ENCODE results near the gene ZC3H12A.

Gene ZC3H12A

DNA sequence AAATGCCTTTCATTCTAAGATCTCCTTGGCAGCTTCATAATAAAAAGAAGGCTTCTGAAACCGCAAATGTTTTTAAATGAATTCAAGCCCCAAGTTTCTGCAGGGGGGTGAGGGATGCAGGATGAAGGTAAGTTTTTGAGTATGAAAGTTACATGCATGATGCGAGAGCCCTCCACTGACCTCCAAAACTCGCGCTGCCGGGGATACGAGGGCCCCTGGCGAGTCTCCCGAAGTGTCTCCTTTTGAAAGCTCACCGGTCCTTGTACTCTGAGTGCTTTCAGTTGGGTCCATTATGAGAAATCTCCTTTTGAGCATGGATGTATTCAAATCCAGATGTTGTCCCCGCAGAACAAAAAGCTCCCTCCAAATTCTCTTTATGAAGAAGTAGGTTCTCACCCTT is 18.9 kb upstream of the ZC3H12A start:
- no peak for DNase-seq (ENCODE audit: low spot score)

DNA sequence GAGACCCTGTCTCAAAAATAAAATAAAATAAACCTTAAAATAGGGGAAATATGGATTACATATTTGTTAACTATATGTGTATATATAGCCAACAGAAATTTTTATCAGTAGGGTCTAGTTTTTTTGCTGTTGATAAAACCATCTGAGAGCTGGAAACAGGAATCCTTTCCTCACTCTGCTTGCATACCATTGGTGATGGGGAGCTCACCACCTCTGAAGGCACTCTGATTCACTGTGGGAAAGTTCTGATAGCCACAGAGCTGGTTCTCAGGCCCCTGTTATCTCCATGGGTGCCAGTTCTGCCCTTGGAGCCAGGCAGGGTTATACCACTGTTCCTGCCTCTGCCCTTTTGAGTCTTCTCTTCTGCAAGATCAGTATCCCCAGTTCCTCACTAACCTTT is 17.8 kb upstream of the ZC3H12A start:
- no peak for DNase-seq (ENCODE audit: low spot score)

DNA sequence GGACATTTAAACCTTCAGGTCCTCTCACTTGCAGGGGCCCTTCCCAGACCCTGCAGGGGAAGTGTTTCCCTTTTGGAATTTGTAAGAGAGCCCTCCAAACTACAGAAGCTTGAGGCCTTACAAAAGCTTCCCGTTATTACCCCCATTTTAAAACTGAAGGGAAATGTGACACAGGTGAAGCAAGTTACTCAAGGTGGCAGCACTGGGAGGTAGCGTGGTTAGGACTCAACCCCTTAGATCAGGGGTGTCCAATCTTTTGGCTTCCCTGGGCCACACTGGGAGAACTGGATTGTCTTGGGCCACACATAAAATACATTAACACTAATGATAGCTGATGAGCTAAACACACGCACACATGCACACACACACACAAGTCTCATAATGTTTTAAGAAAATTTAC is 15.8 kb upstream of the ZC3H12A start:
- DNase-seq (ENCODE audit: low spot score), result no peak

DNA sequence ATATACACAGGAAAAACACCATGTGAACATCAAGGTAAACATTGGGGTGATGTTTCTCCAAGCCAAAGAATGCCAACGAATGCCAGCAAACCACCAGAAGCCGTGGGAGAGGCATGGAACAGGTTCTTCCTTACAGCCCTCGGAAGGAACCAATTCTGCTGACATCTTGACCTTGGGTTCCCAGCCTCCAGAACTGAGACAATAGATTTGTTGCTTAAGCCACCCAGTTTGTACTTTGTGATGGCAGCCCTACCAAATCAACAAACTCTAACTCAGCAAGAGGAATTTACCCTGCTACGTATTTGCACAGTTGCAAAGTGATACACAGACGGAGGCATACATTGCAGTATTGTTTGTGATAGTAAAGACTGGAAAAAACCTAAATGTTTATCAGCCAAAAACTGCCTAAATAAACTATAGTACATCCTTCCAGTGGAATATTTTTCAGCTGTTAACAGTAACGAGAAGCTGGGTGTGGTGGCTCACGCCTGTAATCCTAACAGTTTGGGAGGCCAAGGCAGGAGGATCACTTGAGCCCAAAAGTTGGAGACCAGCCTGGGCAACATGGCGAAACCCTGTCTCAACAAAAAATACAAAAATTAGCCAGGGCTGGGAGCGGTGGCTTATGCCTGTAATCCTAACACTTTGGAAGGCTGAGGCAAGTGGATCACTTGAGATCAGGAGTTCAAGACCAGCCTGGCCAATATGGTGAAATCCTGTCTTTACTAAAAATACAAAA is 12.5 kb upstream of the ZC3H12A start:
- DNase-seq (ENCODE audit: low spot score), result no peak

DNA sequence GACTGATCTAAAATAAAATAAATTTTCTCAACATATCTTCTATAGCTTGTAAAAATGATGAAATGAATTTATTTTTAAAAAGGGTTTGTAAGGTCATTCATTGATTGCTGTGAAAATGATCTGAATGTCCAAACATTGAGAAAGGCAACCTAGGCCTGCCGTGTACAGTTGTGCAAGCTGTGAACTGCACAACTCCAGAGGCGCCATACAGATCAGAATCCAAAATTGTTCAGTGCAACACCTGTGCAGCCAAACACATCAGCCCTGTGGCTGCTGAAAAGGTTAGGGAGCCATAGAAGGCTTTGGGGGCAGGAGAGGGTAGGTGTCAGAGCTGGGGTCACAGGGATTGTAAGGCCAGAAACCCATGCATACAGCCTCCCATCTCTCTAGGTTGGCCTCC is 9.9 kb upstream of the ZC3H12A start:
- DNase-seq (ENCODE audit: low spot score), result peak; percentile 28

DNA sequence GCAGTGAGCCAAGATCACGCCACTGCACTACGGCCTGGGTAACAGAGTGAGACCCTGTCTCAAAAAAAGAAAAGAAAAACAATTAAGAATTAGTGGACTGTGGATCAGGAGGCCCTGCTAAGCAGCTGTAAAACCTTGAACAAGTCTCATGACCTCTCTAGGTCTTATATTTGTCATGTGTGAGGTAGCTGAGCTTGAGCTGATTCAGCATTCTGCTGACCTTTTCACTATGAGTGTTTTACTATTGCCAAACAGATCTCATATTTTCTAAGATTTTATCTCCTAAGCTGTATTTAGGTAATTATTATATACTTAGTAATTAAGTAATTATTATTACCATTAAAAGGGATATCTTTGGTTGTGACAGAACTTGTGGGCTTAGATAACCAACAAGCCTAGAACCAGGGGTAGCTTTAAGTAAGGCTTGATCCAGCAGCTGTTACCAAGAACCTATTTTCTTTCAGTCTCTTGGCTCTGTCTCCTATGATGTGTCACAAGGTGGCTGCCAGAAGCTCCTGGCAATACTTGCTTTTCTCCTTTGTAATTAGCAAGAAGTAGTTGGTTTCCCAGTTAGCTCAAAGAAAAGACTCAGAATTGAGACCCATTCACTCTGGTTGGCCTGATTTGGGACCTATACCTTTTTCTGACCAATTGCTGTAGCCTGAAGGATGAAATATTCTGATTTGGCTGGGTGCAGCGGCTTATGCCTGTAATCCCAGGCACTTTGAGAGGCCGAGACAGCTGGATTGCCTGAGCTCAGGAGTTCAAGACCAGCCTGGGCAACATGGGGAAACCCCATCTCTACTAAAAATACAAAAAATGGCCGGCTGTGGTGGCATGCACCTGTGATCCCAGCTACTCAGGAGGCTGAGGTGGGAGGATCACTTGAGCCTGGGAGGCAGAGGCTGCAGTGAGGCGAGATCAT is 8.5 kb upstream of the ZC3H12A start:
- no peak for DNase-seq (ENCODE audit: low spot score)

DNA sequence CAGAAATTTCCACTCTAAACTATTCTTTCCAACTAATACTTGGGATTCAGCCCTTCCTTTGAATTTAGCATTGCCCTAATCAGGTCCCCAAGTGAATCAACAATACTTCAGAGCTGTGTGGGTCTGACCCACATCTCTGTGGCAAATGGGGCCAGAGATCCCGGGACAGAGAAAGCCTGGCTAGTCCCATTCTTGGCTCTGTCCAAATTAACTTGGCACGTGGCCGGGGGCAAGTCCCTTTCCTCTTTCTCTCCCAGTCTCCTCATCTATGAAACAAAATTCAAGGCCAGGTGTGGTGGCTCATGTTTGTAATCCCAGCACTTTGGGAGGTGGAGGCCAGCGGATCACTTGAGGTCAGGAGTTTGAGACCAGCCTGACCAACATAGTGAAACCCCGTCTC is 6.3 kb upstream of the ZC3H12A start:
- no peak for DNase-seq (ENCODE audit: low spot score)

DNA sequence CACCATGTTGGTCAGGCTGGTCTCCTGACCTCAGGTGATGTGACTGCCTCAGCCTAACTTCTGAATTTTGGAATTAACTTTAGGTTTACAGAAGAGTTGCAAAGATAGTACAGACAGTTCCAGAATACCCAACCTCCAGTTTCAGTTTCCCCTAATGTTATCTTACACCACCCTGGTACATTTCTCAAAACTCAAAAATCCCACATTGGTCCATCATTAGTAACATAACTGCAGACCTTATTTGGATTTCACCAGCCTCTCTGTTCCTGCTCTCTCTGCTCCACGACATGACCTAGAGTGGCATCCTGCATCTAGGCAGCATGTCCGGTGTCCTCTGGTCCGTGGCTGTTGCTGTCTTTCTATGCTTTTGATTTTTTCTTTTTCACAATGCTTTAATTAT is 5.0 kb upstream of the ZC3H12A start:
- DNase-seq (ENCODE audit: low spot score), result no peak

DNA sequence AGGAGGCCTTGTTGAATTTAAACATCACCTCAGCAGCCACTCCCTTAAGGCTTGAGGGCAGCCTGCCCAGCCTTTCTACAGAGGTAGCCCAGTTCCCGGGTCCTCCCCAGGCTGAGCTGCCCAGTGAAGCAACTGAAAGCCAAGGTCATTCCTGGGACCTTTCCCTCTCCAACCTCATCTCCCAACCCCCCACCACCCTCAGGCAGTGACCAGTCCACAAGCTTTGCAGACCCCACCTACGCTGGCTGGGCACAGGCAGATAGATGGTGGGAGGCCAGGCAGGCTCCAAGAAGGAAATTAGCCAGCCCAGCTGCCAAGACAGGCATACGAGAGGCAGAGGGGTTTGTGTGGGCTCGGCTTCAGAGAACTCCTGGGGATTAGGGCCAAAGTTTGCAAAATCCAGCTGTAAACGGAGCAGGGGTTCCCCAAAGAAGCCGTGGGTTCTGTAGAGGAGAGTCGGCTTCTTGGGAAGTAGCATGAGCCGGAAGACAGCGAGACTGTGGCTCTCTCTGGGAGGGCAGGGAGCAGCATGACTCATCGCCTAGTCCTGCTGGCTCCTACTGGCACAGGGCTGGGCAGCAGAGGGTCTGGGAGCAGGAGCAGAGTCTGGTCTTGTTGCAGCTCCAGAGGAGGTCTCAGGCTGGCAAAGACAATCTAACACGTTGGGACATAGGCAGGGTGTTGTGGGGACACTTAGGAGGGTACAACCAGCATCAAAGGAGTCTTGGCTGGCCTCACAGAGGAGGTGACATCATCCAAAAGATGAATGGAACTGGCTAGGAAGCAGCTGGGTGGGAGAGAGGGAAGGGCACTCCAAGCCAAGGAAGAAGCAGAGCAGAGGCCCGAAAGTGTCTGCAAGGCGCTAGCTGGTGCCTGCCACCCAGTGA is 2.8 kb upstream of the ZC3H12A start:
- DNase-seq (ENCODE audit: low spot score), result no peak

DNA sequence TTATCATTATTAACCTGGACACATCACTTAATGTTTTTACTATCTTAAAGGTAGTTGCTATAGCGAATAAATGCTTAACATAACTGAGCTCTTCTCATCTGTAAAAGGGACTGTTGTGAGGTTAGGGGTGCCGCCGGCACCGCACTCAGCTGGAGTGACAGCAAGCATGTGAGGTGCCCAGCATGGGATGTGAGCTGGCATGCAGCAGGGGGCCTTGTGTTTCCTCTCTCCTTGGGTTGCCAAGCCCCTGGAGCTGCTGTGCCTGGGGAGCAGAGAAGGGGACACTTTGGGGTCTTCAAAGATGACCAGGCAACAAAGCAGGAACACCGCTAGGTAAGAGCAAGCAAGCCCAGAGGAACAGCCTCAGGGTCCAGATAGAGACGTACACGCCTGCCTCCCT is 2.1 kb upstream of the ZC3H12A start:
- no peak for DNase-seq (ENCODE audit: low spot score)

DNA sequence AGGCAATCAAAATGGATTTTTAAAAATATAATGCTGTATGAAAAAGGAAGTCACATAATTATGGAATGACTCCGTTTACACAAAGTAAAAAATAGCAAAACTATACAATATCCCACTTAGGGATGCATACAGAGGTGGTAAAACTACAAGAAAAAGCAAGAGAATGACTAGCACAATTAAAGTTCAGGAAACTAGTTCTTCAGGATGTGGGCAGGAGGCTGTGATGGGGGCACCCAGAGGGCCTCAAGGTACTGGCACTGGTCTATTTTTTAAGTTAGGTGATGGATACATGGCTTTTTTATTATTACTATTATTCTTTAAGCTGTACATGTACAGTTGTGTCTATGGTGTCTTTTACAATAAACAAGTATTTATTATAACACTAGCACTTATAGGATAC is 1.4 kb upstream of the ZC3H12A start:
- DNase-seq (ENCODE audit: low spot score), result no peak

DNA sequence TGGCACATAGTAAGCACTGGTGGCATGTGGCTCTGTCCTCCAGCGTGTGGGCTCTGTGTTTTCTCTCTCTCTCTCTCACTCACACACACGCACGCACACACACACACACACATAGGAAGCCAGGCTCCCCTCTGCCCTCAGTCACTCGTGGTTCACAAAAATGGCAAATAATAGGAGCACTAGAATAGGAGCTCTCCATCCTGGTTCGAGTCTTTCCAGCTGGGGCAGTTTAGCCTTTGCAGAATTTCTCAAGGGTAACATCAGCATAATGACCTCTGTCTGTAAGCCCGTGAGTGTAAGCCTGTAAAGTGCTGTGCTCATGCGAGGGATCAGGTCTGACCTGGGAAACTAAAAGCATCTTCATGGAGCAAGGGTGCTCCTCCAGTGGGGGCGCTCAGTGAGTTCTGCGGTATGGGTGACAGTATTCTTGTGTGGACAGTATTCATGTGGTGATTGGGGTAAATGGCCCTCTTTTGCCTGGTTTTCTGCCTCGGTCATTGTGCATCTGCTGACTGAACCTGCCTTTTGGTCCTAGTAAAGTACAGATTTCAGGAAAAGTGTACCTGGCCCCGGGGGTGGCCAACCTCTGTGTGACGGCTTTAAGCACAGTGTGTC is 842 bp upstream of the ZC3H12A start:
- no peak for DNase-seq (ENCODE audit: low spot score)

DNA sequence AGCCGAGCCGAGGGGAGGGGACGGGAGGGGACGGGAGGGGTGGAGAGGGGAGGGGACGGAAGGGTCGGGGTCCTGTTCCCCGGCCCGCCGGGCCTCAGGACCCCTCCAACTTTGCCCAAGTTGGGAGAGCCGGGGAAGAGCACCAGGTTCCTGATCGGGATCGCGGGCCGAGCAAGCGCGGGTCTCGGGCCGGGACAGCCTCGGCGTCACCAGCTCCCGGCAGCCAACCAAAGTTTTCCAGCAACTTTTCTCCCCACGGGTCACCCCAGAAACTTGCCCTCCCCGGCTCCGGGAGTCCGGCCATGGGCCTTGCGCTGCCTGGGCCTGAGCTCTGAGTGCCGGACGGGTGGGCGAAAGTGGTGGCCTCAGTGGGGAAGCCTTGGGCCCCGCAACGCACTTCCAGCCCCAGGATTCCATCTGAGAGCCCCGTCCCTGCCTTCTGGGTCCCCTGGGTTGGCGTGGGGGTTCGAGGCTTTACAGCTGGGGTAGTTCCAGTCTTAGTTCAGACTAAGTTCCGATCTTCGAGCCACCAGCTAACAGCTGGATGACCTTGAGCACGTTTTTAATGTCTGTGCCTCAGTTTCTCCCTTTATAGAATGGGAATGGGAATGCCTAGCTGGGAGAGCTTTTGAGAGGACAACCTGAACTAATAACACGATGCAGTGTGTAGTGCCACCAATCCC is 458 bp downstream of the ZC3H12A start:
- DNase-seq (ENCODE audit: low spot score), result no peak

DNA sequence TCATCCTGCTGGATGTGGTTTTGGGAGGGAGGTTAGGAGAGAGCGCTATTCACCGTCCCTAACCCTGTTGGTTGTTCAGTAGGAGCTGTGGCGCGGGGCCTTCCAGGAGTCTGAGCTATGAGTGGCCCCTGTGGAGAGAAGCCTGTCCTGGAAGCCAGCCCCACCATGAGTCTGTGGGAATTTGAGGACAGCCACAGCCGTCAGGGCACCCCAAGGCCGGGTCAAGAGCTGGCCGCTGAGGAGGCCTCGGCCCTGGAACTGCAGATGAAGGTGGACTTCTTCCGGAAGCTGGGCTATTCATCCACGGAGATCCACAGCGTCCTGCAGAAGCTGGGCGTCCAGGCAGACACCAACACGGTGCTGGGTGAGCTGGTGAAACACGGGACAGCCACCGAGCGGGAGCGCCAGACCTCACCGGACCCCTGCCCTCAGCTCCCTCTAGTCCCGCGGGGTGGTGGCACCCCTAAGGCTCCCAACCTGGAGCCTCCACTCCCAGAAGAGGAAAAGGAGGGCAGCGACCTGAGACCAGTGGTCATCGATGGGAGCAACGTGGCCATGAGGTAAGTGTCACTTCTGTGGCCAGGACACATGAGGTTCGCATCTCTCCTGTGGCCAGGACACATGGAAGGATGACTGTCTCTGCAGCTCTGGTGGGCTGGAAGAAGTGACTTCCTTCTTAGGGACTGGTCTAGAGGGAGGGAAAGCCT is 1.2 kb downstream of the ZC3H12A start:
- DNase-seq (ENCODE audit: low spot score), result no peak

DNA sequence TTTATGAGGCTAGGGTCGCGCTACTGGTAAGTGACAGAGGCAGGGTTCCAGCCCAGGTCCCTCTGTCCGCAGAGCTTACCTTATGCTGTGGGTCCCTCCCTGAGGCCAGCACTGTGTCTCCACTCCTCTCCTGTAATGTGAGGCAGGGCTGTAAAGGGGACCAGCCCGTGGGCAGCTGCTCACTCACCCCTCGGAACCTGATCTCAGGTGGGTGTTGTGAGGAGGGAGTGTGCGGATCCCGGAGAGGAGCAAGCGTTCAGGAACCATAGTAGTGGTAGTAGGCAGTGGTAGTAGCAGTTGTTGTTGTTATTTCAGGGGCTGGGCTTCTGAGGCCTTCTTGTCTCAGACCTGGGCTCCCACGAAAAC is 1.7 kb downstream of the ZC3H12A start:
- no peak for DNase-seq (ENCODE audit: low spot score)

DNA sequence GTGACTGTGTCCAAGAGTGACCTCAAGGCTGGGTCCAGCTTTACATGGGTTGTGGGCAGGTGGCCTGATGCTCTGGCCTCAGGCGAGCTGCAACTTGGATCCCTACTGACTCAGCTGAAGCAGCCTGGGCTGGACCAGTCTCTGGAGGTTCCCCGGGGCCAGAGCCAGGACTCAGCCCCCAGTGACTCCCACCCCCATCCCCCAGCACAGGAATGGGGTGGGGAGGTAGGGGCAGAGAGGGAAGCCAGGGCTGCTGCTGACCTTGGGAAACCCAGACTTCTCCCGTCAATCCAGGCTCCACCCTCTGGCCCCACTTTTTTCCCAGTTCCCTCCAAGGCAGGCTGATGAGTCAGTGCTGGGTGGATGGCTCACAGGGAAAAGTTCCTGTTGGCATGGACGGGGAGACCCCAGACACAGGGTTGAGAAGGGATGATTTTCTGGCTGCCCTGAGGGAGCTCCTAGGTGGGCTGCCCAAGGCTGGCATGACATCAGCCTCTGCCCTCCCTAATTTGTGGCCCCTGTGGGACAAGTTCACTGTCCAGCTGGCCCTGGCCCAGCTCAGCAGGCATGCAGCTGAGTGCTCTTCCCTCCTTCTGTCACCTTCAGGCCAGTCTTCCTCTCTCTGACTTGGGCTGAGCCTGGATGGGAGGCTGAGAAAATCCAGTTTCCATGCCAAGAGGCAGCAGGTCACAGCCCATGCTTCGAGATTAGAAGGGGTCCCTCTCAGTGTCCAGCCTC is 2.2 kb downstream of the ZC3H12A start:
- DNase-seq (ENCODE audit: low spot score), result no peak

DNA sequence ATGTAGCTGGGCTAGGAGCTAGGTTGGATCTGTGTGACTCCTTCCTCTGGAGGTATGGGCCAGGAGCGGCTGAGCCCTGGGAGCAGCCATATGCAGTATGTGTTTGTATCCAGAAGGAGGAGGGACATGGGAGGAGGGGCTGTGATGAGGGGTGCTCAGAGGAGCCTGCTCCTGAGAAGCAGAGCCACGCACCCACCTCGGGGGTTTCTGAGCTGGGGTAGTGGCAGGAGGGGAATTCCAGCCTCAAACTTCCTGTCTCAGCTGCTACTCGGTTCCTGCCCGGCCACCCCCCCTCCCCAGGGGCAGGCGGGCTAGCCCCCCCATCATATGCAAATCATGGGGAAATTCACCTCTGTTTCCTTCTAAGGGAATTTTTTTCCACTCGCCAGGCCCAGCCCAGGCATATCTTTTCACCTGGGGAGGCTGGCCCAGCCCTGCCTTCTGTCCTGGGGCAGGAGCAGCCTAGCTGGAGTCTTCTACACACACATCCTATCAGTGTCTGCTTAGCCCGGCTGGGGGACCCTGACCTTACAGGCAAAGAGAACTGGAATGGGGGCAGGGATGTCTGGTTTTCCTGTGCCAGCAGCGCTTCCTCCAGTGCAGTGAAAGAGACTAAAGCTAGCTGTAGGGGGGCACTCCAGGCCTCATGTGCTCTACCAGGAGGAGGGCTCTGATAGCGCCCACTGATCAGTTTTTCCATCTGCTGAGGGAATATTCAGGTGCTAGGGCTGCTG is 3.0 kb downstream of the ZC3H12A start:
- DNase-seq (ENCODE audit: low spot score), result no peak

DNA sequence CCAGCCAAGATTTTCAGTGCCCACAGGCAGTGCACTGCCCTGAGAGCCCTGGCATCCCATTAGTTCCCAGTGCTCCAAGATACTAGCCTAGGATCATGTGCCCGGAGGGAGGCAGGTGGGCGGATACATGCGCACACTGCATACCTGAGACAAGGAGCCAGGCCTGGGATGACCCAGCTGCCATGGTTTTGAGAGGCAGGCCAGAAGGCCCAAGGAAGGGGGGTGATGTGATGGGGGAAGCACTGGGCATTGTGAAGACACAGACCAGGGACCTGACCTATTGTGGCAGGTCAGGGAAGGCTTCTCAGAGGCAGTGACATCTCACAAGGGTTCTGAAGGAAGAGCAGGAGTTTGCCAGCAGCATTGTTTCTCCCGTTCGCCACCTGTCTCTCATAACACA is 3.6 kb downstream of the ZC3H12A start:
- no peak for DNase-seq (ENCODE audit: low spot score)

DNA sequence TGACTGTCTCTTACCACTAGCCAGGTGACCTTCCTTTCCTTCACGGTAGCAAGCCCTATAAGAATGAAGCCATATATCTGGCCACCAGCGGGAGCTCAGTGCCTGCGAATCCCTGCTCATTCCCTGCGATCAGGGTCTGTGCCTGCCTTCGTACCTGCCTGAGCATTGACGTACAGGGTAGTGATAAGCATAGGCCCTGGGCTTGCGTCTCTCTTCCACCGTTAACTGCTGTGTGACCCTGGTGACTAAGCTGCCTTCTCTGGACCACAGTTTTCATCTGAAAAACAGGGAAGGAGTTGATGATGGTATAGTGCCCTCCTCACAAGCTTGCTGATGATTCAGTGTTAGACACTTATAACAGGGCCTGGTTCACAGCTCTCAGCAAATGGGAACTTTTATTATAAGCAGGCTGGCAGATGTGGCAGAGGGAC is 4.1 kb downstream of the ZC3H12A start:
- no peak for DNase-seq (ENCODE audit: low spot score)
